Left ventricle myocardium superior (tissue), 1 donor: ENCODE data around the gene FABP1. TPM values are rescaled to one million over a fixed set of nuclear protein-coding genes. Genes with fewer than 3 reads are reported as not detected.

Experiments
- ATAC-seq: fragments of 200-7000 bp; cut with Tn5 transposase; one replicate; pipeline ENCODE4 v1.9.1; 2020; ENCODE audit warnings: mild to moderate bottlenecking, moderate library complexity
- DNase-seq: peaks from one replicate; pipeline ENCODE4 v3.0.0-alpha.2; 2020
- intact Hi-C: fragments of 100-400 bp; cut with micrococcal nuclease; formaldehyde crosslinking; loops from one replicate; pipeline ENCODE4 v1.11.0; 2022
- total RNA-seq: library from RNA; stranded (reverse); fragmentation: NEBNext Ultra II Directional; extraction: Animal tissue kit (Norgen Biotek cat#: 25700); gene quantifications from one replicate; pipeline ENCODE4 v1.2.1, GENCODE V29; 2021
- donor health status: DM: no; HTN: yes; CAD: no; lungs with severe emphysema.

The FABP1 gene
- total RNA-seq, 1 donor from 2014 or later: not detected

GRCh38 chr2:88121678-88122077, 6.2 kb downstream of the FABP1 start:
- DNase-seq: no peak
- intact Hi-C loops: no loop called here
- no peak for ATAC-seq

GRCh38 chr2:88117973-88118372, 9.9 kb downstream of the FABP1 start:
- ATAC-seq (no peak), DNase-seq (no peak)
- intact Hi-C loops: no loop called here

- intact Hi-C loops: no loop called here
- ATAC-seq (no peak), DNase-seq (no peak)
Observed at GRCh38 chr2:88116669-88117432, 11.0 kb downstream of the FABP1 start.

GRCh38 chr2:88115825-88116518, 11.9 kb downstream of the FABP1 start:
- intact Hi-C loops: no loop called here
- no peak for DNase-seq
- peak; percentile 5 for ATAC-seq

- no peak for DNase-seq
- ATAC-seq: peak; percentile 40
- intact Hi-C loops: no loop called here
Observed at GRCh38 chr2:88114889-88115288, 13.0 kb downstream of the FABP1 start.

GRCh38 chr2:88113069-88113468, 14.8 kb downstream of the FABP1 start:
- DNase-seq (no peak), ATAC-seq (no peak)
- intact Hi-C loops: no loop called here

- ATAC-seq: no peak
- DNase-seq: no peak
- intact Hi-C loops: no loop called here
Observed at GRCh38 chr2:88110830-88111229, 17.0 kb downstream of the FABP1 start.

GRCh38 chr2:88108796-88109195, 19.1 kb downstream of the FABP1 start:
- DNase-seq: no peak
- intact Hi-C loops: no loop called here
- peak; percentile 67 for ATAC-seq

- ATAC-seq (peak; percentile 54), DNase-seq (no peak)
Observed at GRCh38 chr2:88100489-88100858, 27.4 kb downstream of the FABP1 start.

GRCh38 chr2:88099798-88100488, 27.9 kb downstream of the FABP1 start:
- ATAC-seq (peak; percentile 49), DNase-seq (no peak)
- intact Hi-C loops: no loop called here

More at GRCh38 chr2:88100489-88100858, 27.4 kb downstream of the FABP1 start:
- intact Hi-C loops: no loop called here

GRCh38 chr2:88098558-88098900, 29.3 kb downstream of the FABP1 start:
- ATAC-seq (no peak), DNase-seq (no peak)
- intact Hi-C loops: no loop called here

GRCh38 chr2:88097891-88098557, 29.8 kb downstream of the FABP1 start:
- ATAC-seq: peak; percentile 76
- intact Hi-C loops: no loop called here
- DNase-seq: no peak

GRCh38 chr2:88097192-88097591, 30.7 kb downstream of the FABP1 start:
- ATAC-seq (peak; percentile 5), DNase-seq (no peak)
- intact Hi-C loops: no loop called here

- ATAC-seq (no peak), DNase-seq (no peak)
- intact Hi-C loops: no loop called here
Observed at GRCh38 chr2:88096708-88097107, 31.2 kb downstream of the FABP1 start.

- ATAC-seq (no peak), DNase-seq (no peak)
- intact Hi-C loops: no loop called here
Observed at GRCh38 chr2:88095022-88095421, 32.8 kb downstream of the FABP1 start.

- DNase-seq: no peak
- no peak for ATAC-seq
- intact Hi-C loops: no loop called here
Observed at GRCh38 chr2:88092773-88093172, 35.1 kb downstream of the FABP1 start.

- DNase-seq (no peak), ATAC-seq (no peak)
- intact Hi-C loops: no loop called here
Observed at GRCh38 chr2:88091943-88092342, 35.9 kb downstream of the FABP1 start.

GRCh38 chr2:88090446-88091283, 37.2 kb downstream of the FABP1 start:
- DNase-seq (no peak), ATAC-seq (no peak)
- intact Hi-C loops: no loop called here

GRCh38 chr2:88088999-88089398, 38.9 kb downstream of the FABP1 start:
- DNase-seq (no peak), ATAC-seq (no peak)
- intact Hi-C loops: no loop called here
